DND-41 (cell line): Measurements from ENCODE around the gene RAB8A.

ENCODE experiments used
- CTCF ChIP-seq: IDR thresholded peaks from 2 replicates; pipeline ENCODE4 v1.5.1; 2012; ENCODE audit warnings: borderline replicate concordance, low read length, moderate library complexity, mild to moderate bottlenecking; ENCODE audit not compliant: poor library complexity, severe bottlenecking; ENCODE audit errors: extremely low read depth
- EZH2 ChIP-seq: IDR thresholded peaks from 3 replicates; pipeline ENCODE4 v1.6.1; 2012; ENCODE audit warnings: borderline replicate concordance, low read depth, mild to moderate bottlenecking, moderate library complexity, low read length, inconsistent platforms; ENCODE audit not compliant: severe bottlenecking

DNA sequence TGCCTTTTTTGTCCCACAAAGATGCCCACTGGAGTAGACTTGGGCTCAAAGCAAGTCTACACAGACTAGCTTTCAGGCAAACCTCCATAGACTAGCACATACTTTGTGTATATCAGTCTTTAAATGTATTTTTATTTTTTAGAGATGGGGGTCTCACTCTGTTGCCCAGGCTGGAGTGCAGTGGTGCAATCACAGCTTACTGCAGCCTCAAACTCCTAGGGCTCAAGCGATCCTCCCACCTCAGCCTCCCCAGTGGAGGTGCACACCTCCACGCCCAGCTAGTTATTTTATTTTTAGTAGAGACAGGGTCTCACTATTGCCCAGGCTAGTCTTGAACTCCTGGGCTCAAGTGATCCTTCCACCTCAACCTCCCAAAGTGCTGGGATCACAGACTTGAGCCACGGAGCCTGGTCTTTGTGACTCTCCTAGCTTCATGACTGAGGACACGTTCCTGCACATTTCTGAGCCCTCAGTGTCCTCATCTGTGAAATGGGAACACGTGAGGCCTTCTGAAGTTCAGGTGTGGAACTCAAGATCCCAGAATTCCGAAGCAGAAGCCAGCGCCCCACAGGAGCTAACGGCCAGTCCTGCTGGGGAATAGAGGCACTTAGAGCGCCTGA lies 40.5 kb upstream of the RAB8A start:
- TF ChIP-seq CTCF: no peak
- TF ChIP-seq EZH2: no peak
